Raji (cell line): ENCODE data around the gene ITGAV.

Experiments
- POLR2A ChIP-seq: IDR thresholded peaks from 2 replicates; pipeline ENCODE4 v1.6.1; 2011; ENCODE audit warnings: low read depth, low read length, control low read depth; ENCODE audit not compliant: insufficient read depth

Gene ITGAV

DNA sequence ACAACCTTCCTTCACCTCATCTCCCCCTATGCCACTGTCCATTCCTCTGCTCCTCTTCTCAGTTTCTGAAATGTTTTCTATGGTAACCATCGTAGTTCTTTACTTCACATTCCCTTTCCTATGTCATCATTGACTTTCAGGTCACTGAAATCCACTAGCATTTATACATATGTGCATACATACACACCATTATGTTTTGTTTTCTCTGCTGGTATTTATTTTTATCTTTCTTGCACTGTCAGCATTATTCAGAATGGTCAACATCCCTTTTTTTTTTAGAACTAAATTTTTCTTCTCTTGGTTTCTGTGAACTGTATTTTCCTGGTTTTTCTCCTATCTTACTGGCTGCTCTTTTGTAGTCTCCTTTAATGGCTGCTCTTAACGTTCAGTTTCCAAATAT lies 33.2 kb downstream of the ITGAV start:
- no peak for TF ChIP-seq POLR2A

DNA sequence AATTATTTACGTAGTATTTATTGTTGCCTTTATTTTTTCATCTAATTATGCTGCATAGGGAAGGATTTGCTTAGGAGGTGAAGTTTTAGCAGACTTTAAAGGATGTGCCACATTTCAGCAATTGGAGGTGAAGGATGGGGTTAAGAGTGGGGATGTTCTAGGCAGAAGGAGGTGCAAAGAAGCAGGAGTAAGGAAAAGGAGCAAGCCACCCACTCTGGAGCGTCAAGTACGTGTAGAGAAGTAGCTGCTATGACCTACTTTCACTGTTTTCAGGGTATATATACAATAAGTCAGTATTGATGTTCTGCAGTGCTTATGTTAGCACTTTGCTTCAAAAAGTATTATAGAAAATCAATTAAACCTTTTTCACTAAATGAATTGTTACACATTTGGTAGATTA lies 34.4 kb downstream of the ITGAV start:
- no peak for TF ChIP-seq POLR2A

DNA sequence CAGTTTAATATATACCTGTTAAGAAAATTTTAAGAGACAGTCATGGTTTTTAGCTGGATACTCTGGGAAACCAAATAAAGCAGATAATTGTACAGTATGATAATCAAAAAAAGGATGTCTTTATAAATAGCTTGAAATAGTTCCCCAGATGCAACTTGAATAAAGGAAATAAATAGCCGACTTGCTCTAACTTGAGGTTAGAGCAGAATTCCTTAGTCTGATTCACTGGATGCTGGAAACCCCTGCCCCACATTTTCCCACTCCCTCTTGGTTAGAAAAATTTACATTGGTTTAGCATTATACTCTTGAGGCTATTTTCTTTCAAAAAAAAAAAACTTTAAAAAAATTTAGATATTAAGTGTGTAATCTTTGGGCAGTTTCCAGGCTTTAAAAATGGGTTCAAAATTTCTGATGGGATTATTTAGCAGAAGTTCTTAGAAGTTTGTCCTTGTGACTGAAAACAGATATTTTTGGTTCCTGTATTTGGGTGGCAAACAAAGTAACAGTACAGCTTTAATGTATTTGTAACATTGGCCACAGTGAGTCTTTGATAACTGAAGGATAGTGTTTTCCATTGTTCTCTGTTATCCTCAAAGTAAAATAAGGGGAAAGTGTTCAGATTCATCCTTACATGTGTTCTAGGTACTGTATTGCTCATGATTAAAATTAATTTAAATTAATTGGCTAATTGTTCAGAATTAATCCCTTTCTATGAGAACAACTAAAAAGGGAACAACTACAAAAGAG lies 39.6 kb downstream of the ITGAV start:
- TF ChIP-seq POLR2A: no peak

DNA sequence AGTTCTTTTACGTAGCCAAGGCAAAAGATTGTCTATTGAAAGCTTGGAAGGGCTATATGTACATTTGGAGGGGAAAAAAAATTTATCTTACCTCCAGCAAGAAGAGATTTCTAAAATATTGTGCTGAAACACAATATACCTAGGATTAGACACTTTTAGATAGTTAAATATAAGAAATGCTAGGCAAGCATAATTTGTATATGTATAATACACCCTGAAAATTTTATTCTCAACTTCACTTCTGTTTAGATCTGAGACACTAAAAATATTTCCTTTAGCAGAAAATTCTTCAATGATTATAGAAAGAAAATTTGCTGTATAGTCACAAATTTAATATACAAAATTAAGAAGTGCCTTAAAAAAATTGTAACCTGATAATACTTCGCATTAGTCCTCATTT lies 42.6 kb downstream of the ITGAV start:
- TF ChIP-seq POLR2A: no peak

DNA sequence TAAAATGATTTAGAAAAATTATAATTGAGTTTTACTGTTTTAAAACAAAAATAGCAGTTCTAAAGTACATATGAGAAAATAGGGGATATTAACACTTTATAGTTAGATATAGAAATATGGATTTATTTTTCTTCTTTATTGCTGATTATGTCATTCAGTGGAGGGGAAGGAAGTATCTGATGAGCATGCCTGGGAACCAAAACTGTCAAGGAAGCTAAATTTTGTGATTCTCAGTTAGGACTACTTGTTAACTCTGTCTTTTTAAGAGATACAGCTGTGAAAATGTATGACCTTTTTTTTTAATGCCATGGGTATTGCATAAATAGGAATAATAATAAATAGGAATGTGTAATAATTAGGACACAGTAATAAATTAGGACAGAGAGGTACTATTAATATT lies 44.8 kb downstream of the ITGAV start:
- no peak for TF ChIP-seq POLR2A

DNA sequence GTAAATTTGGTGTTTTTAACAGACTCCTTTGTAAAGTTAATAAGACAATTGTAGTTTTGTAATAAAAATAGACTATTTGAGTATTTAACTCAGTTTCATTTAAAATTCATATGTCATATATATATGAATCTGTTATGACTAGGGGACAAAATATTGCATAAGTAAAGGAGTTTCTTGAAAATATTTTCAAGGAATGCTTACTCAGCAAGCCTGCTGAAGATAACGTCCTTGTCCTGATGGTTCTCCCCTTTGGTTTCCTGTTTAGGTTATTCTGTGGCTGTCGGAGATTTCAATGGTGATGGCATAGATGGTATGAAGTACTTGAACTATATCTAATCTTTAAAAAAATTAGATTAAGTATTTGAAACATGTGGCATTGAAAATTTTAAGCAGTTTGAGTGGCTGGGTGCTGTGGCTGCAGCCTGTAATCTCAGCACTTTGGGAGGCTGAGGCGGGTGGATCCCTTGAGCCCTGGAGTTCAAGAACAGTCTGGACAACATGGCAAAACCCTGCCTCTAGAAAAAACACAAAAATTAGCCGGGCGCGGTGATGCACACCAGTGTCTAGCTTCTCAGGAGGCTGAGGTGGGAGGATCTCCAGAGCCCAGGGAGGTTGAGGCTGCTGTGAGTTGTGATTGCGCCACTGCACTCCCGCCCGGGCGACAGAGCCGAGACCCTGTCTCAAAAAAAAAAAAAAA lies 47.1 kb downstream of the ITGAV start:
- no peak for TF ChIP-seq POLR2A

DNA sequence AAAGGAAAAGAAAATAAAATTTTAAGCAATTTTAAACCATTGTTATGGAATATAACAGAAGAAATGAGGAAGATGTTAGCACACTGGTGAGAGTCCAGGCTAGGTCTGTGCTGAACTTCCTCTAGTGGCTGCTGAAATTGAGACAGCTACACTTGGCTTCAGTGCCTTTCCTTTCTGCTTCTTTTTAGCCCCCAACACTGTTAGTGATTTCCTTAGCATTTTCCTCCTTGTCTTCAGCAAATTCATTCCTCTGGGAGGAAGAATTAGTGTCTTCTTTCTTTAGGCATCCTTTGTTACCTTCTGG lies 47.6 kb downstream of the ITGAV start:
- TF ChIP-seq POLR2A: no peak

DNA sequence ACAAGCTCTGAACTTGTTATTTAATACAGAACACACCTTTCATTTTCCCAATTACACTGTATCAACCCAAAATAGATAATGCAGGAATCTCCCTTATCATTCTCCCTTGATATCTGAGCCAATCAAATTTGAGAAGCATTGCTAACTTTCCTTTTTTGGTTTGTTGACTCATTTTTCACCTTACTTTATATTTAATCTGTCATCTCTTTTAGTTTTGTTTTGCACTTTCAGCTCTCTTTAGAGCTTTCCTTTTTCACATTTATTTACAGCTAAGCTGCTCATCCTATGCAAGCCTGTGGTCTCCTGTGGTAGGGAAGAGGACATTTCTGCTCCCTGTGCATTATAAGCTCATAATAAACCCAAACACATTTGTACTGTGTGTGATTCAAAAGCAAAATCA lies 50.1 kb downstream of the ITGAV start:
- no peak for TF ChIP-seq POLR2A

DNA sequence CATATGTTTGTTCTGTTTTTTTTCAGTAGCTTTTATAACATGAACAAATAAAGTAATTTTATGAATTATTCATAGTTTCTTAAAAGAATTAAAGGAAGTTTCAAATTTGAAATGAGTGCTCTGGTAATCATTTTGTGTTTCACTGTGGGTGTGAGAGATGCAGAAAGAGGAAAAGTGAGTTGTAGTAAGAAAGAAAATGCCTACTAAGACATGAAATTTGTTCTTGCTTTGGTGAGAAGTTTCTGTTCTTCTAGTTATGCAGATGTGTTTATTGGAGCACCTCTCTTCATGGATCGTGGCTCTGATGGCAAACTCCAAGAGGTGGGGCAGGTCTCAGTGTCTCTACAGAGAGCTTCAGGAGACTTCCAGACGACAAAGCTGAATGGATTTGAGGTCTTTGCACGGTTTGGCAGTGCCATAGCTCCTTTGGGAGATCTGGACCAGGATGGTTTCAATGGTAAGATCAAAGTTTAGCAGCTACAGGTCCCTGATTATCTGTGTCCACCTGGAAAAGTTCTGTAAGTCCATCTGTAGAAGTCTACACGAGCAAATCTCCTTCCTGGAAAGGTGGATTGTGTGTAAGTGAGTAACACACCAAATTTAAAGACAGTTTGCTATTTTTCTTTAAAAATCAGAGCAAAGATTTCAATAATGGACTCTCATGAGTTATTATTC lies 51.4 kb downstream of the ITGAV start:
- no peak for TF ChIP-seq POLR2A

DNA sequence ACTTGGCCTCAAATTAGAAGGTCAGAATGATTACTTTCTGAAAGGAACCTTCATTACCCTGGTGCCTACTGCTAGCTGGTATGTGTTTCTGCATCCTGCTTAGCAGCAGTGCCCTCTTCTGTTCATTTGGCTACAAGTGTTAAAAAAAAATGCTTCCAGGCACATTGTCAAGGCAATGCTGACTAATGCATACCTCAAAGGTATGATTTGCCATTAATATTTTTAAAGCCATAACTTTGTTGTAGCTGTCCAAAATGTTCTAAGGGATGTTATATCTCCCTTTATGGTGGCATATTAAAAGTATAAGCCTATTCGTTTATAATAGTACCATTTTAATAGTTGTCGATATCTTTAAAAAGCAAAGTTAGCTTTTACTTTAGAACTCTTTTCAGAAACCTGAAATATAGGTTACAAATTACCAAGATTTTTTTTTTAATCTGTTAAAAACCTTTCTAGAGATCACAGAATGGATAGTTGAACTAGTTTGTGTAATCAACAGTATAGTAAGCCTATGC lies 52.0 kb downstream of the ITGAV start:
- no peak for TF ChIP-seq POLR2A

DNA sequence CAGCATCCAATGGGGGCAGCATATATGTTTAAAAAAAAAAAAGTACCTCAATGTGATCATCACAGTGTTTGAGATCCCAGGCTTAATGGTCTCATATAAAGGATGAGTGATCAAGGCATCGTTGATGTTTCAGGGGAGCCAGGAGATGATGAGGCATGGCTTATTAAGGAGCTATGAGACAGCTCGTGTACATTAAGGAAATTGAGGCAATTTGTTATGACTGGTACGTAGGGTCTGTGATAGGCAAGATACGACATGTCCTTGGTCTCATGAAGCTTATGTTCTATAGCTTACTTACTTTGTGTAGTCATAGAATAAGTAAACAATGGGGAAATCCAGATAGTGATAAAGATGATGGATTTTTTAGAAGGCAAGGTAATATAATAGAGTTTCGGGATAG lies 54.9 kb downstream of the ITGAV start:
- TF ChIP-seq POLR2A: no peak

DNA sequence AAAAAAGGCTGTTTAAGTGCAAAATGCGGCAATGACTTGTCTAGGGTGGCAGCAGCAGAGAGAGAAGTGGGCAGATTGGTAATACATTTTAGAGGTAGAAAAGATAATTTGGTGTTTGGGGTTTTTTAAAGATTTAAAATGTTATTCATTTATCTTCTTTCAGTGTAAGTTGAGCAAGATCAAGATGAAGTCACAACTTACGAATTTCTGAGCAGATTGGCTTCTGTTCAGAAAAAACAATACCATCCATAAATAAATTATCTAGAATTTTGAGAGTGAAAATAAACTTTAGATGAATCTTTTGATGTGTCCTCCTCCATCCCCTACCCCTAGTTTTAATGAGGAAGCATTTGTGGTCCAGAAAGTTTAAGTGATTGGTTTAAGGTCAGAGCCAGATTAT lies 56.1 kb downstream of the ITGAV start:
- TF ChIP-seq POLR2A: no peak

DNA sequence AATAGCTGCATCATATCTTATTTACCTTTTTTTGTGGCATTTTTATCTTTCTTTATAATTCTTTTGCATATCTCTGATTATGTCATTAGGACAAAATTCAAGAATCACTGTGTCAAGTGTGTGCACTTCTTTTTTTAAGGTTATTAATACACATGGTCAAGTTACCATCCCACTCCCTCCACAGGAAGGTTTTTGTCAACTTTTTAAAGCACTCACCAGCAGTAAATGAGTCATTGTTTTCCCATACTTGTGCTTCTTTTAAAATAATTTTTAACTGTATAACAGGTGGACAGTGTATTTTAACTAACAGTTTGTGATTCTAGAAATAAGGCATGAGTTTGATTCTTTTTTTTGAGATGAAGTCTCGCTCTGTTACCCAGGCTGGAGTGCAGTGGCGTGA lies 58.3 kb downstream of the ITGAV start:
- TF ChIP-seq POLR2A: no peak

DNA sequence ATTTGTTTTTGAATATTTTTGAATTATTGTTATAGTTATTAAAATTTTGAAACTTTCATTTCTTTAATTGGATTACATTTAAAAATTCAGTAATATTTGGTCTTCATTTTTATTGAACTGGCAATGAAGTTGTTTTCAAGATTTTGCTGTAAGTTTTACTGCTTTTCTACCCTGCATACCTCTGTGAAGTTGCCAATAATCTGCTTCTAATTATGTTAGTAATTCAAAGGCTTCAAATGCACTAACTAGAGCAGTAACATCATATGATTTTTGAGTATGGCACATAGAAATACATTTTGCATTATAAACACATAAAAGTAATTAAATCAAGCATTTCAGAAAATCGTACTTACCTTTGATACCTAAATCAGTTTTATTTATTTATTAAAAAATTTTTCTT lies 63.7 kb downstream of the ITGAV start:
- no peak for TF ChIP-seq POLR2A

DNA sequence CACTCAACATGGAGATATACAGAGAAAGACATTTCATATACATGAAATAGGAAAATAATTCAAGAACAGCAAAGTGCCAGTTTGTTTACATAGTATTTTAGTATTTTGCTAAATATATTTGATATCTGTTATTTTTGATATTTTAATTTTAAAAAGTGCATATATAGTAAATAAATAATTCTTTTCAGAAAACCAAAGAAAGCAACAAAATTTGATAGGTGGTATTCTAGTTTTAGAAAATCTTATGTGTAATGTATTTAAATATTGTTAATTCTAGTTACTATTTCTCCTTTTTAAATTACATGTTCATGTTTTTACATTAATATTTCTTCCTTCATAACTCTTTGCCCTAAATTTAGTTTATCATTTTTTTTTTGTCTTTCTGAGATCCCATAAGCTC lies 69.5 kb downstream of the ITGAV start:
- TF ChIP-seq POLR2A: no peak

DNA sequence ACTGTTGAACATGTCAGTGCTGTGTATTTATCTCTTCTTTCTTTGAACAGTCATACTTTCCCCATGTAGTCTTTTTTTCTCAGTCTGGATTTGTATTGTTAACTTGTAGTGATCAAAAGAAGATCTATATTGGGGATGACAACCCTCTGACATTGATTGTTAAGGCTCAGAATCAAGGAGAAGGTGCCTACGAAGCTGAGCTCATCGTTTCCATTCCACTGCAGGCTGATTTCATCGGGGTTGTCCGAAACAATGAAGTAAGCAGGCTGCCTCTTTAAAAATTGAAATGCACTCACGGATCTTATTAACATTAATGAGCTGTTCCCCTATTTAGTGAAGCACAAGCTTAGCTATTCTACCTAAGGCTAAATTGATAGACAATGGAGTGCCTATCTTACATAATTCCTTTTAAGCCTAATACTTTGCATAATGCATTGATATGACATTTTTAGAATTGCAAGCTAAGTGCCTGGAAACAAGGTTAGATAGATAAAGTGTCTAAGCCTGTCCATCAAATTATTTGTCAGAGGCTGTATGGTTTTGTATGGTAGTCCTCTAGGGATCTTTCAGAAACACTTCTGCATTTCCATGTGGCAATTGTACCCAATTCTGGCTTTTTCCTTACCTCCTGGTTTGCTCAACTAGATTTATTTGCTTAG lies 74.7 kb downstream of the ITGAV start:
- no peak for TF ChIP-seq POLR2A

DNA sequence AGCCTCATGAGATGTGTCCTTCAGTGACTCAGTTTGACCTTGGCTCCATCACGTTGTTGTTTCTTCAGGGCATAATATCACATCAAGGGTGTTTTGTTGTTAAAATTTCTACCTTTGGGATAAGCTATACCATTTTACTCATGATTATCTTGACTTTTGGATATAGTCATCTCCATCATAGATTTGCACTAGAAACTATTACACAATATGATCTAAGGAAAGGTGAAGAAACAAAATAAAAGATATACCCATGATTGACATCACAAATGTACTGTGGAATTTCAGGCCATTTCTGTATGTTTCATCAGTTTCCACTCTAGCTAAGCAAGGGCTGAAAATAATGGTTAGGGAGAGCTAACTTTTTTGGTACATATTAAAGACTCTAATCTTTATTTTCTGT lies 79.3 kb downstream of the ITGAV start:
- no peak for TF ChIP-seq POLR2A

DNA sequence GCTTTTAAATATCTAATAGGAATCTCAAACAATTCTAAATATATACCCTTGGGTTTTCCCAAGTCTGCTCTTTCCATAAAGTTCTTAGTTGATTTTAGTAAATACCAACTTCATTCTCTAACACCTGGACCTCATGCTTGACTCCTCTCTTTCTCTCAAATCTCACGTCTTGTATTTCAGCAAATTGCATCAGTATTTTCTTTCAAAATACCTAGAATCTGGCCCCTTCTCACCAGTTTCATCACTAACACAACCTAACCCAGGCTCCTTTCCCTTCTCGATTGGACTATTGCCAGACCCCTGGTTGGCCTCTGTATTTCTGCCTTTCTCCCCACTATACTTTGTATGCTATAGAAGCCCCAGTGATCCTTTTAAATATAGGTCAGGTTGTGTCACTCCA lies 81.0 kb downstream of the ITGAV start:
- TF ChIP-seq POLR2A: no peak
